CD14-positive monocyte (primary cell): ENCODE data around the gene ANO4. TPM values are rescaled to one million over a fixed set of nuclear protein-coding genes. Genes with fewer than 3 reads are reported as not detected.

Experiments
- DNase-seq, 3 donors: peaks; one replicate each; pipeline ENCODE4 v3.0.0-alpha.2; 2011 to 2022
- H2AFZ ChIP-seq: 2 replicates; pipeline ENCODE4 v1.6.0; 2012; ENCODE audit warnings: mild to moderate bottlenecking, low read depth, low read length, inconsistent platforms; ENCODE audit not compliant: insufficient read depth, poor library complexity, severe bottlenecking
- H3K27ac ChIP-seq, 2 donors: 1 replicate in 1 of 2; 2 replicates in 1 of 2; pipeline ENCODE4 v1.5.1; 2012 to 2013; ENCODE audit warnings: low read length in 2 of 2, control low read depth in 1 of 2, inconsistent platforms in 1 of 2, low read depth in 1 of 2, mild to moderate bottlenecking in 1 of 2
- H3K27me3 ChIP-seq, 2 donors: one replicate each; pipeline versions ENCODE4 v1.6.0 to v1.6.1; 2011 to 2013; ENCODE audit warnings: low read length in 2 of 2; ENCODE audit not compliant: control insufficient read depth in 2 of 2, insufficient read depth in 2 of 2
- H3K36me3 ChIP-seq, 2 donors: replicated peaks in 1 of 2; 1 replicate in 1 of 2; 2 replicates in 1 of 2; pipeline versions ENCODE4 v1.5.1 to v1.6.1; 2012 to 2013; ENCODE audit warnings: low read length in 2 of 2, control low read depth in 1 of 2, inconsistent platforms in 1 of 2, mild to moderate bottlenecking in 1 of 2; ENCODE audit not compliant: insufficient read depth in 2 of 2, control insufficient read depth in 1 of 2
- H3K4me1 ChIP-seq, 2 donors: 1 replicate in 1 of 2; 2 replicates in 1 of 2; pipeline versions ENCODE4 v1.5.1 to v1.6.1; 2012 to 2013; ENCODE audit warnings: low read length in 2 of 2, control low read depth in 1 of 2, inconsistent platforms in 1 of 2, mild to moderate bottlenecking in 1 of 2, moderate library complexity in 1 of 2; ENCODE audit not compliant: insufficient read depth in 2 of 2, control insufficient read depth in 1 of 2
- H3K4me2 ChIP-seq: replicated peaks from 2 replicates; pipeline ENCODE3; 2012; ENCODE audit warnings: low read length, moderate library complexity, mild to moderate bottlenecking; ENCODE audit not compliant: poor library complexity, severe bottlenecking; ENCODE audit errors: extremely low read depth
- H3K4me3 ChIP-seq, 3 experiments: fragments of 200-600 bp in 1 of 3; sonication (generic) in 1 of 3; replicated peaks in 1 of 3; 1 replicate in 2 of 3; 2 replicates in 1 of 3; pipeline ENCODE4 v1.5.1; 2011 to 2013; ENCODE audit warnings: low read length in 3 of 3, mild to moderate bottlenecking in 3 of 3, control low read depth in 2 of 3, low read depth in 2 of 3, inconsistent platforms in 1 of 3, moderate library complexity in 1 of 3
- H3K79me2 ChIP-seq: 2 replicates; pipeline ENCODE4 v1.6.0; 2012; ENCODE audit warnings: mild to moderate bottlenecking, control low read depth, inconsistent platforms, low read length, moderate library complexity; ENCODE audit not compliant: insufficient read depth
- H3K9ac ChIP-seq: 2 replicates; pipeline ENCODE4 v1.6.0; 2017; ENCODE audit warnings: low read length, mild to moderate bottlenecking; ENCODE audit not compliant: insufficient read depth, poor library complexity, severe bottlenecking
- H3K9me3 ChIP-seq, 2 donors: replicated peaks in 1 of 2; 1 replicate in 1 of 2; 2 replicates in 1 of 2; pipeline versions ENCODE4 v1.5.1 to v1.6.1; 2012 to 2013; ENCODE audit warnings: low read length in 2 of 2, control low read depth in 1 of 2; ENCODE audit not compliant: control insufficient read depth in 1 of 2, insufficient read depth in 1 of 2
- H4K20me1 ChIP-seq: 2 replicates; pipeline ENCODE4 v1.6.0; 2012; ENCODE audit warnings: mild to moderate bottlenecking, low read length, control low read depth, moderate library complexity; ENCODE audit not compliant: insufficient read depth
- H3K27ac Mint-ChIP-seq, 7 donors: one replicate each; pipeline ENCODE4 v1.8.0; 2020; ENCODE audit warnings: mild to moderate bottlenecking in 7 of 7, mixed read lengths in 7 of 7, moderate library complexity in 6 of 7, inconsistent platforms in 2 of 7
- H3K27me3 Mint-ChIP-seq, 3 donors: one replicate each; pipeline ENCODE4 v1.8.0; 2021 to 2022; ENCODE audit warnings: low read depth in 3 of 3, mild to moderate bottlenecking in 3 of 3, mixed read lengths in 3 of 3, moderate library complexity in 3 of 3, inconsistent platforms in 1 of 3
- H3K36me3 Mint-ChIP-seq, 2 donors: one replicate each; pipeline ENCODE4 v1.8.0; 2020; ENCODE audit warnings: mixed read lengths in 2 of 2, inconsistent platforms in 1 of 2, mild to moderate bottlenecking in 1 of 2
- H3K4me1 Mint-ChIP-seq: one replicate; pipeline ENCODE4 v1.8.0; 2020; ENCODE audit warnings: mild to moderate bottlenecking, mixed read lengths
- H3K4me3 Mint-ChIP-seq, 2 donors: one replicate each; pipeline ENCODE4 v1.8.0; 2020; ENCODE audit warnings: mild to moderate bottlenecking in 2 of 2, mixed read lengths in 2 of 2, moderate library complexity in 1 of 2
- H3K9me3 Mint-ChIP-seq, 7 donors: one replicate each; pipeline ENCODE4 v1.8.0; 2020 to 2022; ENCODE audit warnings: mixed read lengths in 7 of 7, mild to moderate bottlenecking in 6 of 7, moderate library complexity in 6 of 7, inconsistent platforms in 2 of 7
- WGBS: methylation state at CpG from one replicate; pipeline ENCODE4 v1.1.5; 2013; ENCODE audit warnings: missing lambda C conversion rate; ENCODE audit not compliant: insufficient coverage; 5-methylcytosine and 5-hydroxymethylcytosine counted together
- intact Hi-C, 2 donors: fragments of 100-400 bp; cut with micrococcal nuclease; formaldehyde crosslinking; loops; one replicate each; pipeline versions ENCODE4 v1.15.0 to v1.15.1; 2023
- polyA plus RNA-seq, 3 donors: library from polyadenylated mRNA; depleted of rRNA in 1 of 3; unstranded in 2 of 3; stranded (reverse) in 1 of 3; fragments of 300-500 nt in 2 of 3; fragments of >200 nt in 1 of 3; fragmentation: Illumina TruSeq in 2 of 3; gene quantifications; 1 replicate in 2 of 3; 2 replicates in 1 of 3; pipeline ENCODE4 v1.2.3, GENCODE V29; 2012 to 2021
- TF ChIP-seq, protein P1 (sequence below): fragments of 200-600 bp; IDR thresholded peaks from one replicate; pipeline ENCODE4 v1.8.0; 2022; ENCODE audit warnings: antibody characterized with exemption, mild to moderate bottlenecking

Gene ANO4
- polyA plus RNA-seq, 3 donors = not detected

DNA sequence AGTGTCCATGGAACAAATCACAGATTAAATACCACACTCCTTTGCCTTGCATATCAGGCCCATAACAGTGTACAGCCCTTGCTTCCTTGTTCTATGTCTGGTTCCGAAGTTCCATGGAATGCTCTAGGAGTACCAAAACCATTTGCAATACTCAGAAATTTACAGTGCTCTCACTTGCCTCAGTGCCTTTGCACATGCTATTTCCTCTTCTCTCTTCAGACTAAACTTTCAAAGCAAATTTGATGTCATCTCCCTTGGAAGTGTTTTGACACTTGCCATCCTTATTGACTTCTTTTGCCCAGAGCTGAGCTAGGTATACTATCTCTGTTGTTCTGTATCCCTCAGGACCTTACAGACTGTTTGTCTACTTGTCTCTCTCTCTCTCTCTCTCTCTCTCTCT is 6.1 kb downstream of the ANO4 start:
- no peaks in the 10 kb centered on the region for H3K4me1 ChIP-seq
- Mint-ChIP-seq H3K36me3 (no peaks in the 10 kb centered on the region), H3K27ac (no peak overlapping the region), H3K4me3 (no peak overlapping the region), H3K27me3 (peaks cover 2 to 4% (median 3%) of the 10 kb centered on the region in 3 donors), H3K9me3 (peaks cover 0 to 8% (median 2%) of the 10 kb centered on the region in 7 donors), H3K4me1 (no peaks in the 10 kb centered on the region)
- no peaks in the 10 kb centered on the region for H3K27me3 ChIP-seq
- H3K9ac ChIP-seq = no peak overlapping the region
- intact Hi-C loops = no loop called here
- H3K4me3 ChIP-seq = no peak overlapping the region
- 91% methylated on average over 1 of the region's 1 CpG for WGBS
- no peaks in the 10 kb centered on the region for H3K79me2 ChIP-seq
- no peak overlapping the region for H2AFZ ChIP-seq
- TF ChIP-seq, protein P1, sequence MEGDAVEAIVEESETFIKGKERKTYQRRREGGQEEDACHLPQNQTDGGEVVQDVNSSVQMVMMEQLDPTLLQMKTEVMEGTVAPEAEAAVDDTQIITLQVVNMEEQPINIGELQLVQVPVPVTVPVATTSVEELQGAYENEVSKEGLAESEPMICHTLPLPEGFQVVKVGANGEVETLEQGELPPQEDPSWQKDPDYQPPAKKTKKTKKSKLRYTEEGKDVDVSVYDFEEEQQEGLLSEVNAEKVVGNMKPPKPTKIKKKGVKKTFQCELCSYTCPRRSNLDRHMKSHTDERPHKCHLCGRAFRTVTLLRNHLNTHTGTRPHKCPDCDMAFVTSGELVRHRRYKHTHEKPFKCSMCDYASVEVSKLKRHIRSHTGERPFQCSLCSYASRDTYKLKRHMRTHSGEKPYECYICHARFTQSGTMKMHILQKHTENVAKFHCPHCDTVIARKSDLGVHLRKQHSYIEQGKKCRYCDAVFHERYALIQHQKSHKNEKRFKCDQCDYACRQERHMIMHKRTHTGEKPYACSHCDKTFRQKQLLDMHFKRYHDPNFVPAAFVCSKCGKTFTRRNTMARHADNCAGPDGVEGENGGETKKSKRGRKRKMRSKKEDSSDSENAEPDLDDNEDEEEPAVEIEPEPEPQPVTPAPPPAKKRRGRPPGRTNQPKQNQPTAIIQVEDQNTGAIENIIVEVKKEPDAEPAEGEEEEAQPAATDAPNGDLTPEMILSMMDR = no peak
- no peaks in the 10 kb centered on the region for H3K9me3 ChIP-seq
- no peak overlapping the region for H3K4me2 ChIP-seq
- H3K27ac ChIP-seq = no peak overlapping the region
- no peaks in the 10 kb centered on the region for H3K36me3 ChIP-seq
- H4K20me1 ChIP-seq = no peaks in the 10 kb centered on the region
- no peak for DNase-seq

DNA sequence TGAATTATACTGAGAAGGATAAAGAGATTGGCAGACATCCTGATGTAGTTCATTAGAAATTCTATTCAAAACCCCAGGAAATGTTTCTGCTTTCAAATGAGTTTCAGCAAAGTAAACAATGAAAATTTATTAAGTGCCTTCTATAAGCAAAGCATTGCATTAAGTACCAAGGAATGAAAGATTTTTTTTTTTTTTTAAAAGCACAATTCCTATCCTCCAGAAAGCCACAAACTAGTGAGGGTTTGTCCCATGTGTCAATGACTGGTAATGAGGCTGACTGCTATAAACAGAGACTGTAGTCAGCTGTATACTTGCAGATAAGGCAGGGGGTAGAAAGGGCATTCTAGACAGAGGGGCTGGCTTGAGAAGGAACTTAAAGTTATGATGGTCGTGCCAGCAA is 6.7 kb downstream of the ANO4 start:
- Mint-ChIP-seq H3K27ac (no peak overlapping the region), H3K36me3 (no peaks in the 10 kb centered on the region), H3K27me3 (peaks cover under 1 to 2% (median 2%) of the 10 kb centered on the region in 3 donors), H3K4me1 (no peaks in the 10 kb centered on the region), H3K4me3 (no peak overlapping the region), H3K9me3 (peaks cover 0 to 9% (median 2%) of the 10 kb centered on the region in 7 donors)
- no peaks in the 10 kb centered on the region for H3K9me3 ChIP-seq
- no peak overlapping the region for H3K27ac ChIP-seq
- H3K79me2 ChIP-seq = no peaks in the 10 kb centered on the region
- TF ChIP-seq, protein P1 = no peak
- H3K4me1 ChIP-seq = no peaks in the 10 kb centered on the region
- no peak overlapping the region for H2AFZ ChIP-seq
- DNase-seq = no peak
- no peaks in the 10 kb centered on the region for H3K36me3 ChIP-seq
- WGBS = 8% methylated on average over 1 of the region's 1 CpG
- intact Hi-C loops = no loop called here
- H4K20me1 ChIP-seq = no peaks in the 10 kb centered on the region
- no peaks in the 10 kb centered on the region for H3K27me3 ChIP-seq
- no peak overlapping the region for H3K9ac ChIP-seq
- no peak overlapping the region for H3K4me2 ChIP-seq
- H3K4me3 ChIP-seq = no peak overlapping the region
